Breast epithelium (tissue), 3 donors: ENCODE data around the gene TNFRSF11A.

ENCODE experiments used
- CTCF ChIP-seq, 3 donors: fragments of 450-650 bp; IDR thresholded peaks; one replicate each; pipeline ENCODE4 v1.5.1; 2016 to 2017; ENCODE audit warnings: antibody characterized with exemption in 3 of 3, mild to moderate bottlenecking in 3 of 3, moderate library complexity in 3 of 3
- POLR2A ChIP-seq: fragments of 450-650 bp; IDR thresholded peaks from one replicate; pipeline ENCODE4 v1.6.1; 2016; ENCODE audit warnings: antibody characterized with exemption, mild to moderate bottlenecking, moderate library complexity
- POLR2AphosphoS5 ChIP-seq, 3 donors: sonication (generic); formaldehyde crosslinking; IDR thresholded peaks; one replicate each; pipeline ENCODE4 v1.6.1; 2017; ENCODE audit warnings: antibody characterized with exemption in 3 of 3

GRCh38 chr18:62386601-62387000 is 61.5 kb downstream of the TNFRSF11A start:
- TF ChIP-seq POLR2A (no peak), CTCF (IDR thresholded peaks at IDR 0.05) (no peak), POLR2AphosphoS5 (IDR thresholded peaks at IDR 0.05) (no peak)
